KG1 (cell line): ENCODE measurements around the gene OSBPL8.
A peak's percentile ranks its signal among the peaks of the same experiment; 100 is the strongest.

ENCODE experiments used
- DNase-seq: peaks from one replicate; lab custom pipeline; 2025; lab: John Stamatoyannopoulos, UW

OSBPL8 gene

DNA sequence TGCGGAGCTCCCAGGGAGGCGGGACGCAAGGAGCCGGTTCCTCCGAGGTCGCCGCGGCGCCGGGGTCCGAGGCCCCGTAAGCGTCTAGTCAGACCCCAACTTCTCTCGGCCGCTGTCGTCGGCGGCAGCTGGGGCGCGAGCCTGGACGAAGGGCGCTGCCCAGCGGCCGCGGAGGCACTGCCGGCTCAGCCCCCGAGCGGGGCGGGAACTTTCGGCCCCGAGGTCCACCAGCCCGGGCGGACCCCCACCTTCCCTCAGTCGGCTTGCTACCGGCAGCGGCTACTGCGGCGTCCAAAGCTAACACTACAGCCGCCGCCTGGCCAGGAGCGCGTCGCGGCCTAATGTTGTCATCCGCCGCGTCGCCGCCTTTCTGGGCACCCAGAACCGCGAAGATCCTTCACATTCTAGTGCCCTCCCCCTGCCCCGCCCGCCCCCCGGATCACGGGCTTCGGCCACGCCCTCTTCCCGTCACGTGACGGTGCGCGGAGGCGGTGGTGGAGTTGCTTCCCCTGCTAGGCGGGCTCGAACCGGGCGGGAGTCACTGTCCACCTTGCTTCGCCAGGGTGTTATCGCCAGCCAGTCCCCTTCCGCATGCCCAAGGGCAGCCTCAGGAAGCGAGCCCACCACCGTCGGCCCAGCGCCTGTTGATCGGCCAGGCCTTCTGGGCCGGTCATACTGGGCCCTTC is at the start of gene OSBPL8:
Gene OSBPL8 (minus strand): TSS at position 372 of the 686 bp plus-strand sequence. CDS start 72,220 bp downstream, outside the sequence.
- DNase-seq = peak; percentile 81

GRCh38 chr12:76608070-76608469 is 48.5 kb upstream of the OSBPL8 start:
- DNase-seq = no peak

DNA sequence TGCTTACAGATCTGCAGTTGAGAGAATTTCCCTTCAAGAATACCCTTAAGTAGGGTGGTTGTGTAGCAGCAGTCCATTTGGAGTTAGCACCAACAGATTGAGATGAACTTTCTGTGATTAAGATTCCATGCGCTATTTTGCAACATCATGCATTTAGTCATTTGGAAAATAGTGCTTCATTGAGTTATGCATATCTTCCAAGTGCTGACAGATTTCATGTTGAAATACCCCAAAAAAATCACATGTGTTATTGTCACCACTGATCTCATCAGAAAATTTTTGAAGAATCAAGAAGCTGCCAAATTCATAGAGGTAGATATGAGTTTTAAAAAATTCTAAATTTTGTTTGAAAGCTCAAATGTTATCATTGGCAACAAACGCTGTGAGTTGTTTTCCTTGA is 35.5 kb upstream of the OSBPL8 start:
- no peak for DNase-seq

DNA sequence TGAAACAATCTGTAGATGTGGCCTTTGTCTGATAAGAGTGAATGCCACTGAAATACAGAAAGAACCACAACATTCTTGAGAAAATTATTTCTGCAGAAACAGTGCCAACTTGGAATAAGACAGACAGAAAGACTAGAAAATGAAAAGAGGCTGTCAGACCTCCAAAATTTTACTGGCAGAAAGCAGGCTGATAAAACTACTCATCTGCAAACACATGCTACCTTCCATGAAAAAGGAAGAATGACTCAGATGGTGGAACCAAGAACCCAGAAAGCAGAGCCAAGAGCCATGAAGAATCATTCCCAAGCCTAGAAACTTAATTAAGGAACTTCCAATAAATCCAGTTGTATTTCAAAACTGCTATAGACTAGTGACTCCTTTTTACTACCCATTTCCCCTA is 31.9 kb upstream of the OSBPL8 start:
- no peak for DNase-seq

DNA sequence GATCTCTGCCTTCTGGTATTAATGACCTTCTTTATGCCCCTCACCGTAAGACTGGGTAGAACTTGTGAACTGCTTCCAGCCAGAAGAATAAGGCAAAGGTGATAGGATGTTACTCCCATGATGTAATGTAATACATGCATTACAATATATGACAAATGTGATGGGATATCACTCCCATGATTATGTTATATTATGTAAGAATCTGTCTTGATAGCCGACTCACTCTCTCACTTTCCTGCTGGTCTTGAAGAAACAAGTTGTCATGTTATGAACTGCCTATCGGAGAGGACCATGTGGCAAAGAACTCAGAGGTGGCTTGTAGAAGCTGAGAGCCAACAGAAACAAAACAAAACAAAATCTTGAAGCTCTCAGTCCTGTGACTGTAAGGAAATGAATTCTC is 30.6 kb upstream of the OSBPL8 start:
- no peak for DNase-seq

DNA sequence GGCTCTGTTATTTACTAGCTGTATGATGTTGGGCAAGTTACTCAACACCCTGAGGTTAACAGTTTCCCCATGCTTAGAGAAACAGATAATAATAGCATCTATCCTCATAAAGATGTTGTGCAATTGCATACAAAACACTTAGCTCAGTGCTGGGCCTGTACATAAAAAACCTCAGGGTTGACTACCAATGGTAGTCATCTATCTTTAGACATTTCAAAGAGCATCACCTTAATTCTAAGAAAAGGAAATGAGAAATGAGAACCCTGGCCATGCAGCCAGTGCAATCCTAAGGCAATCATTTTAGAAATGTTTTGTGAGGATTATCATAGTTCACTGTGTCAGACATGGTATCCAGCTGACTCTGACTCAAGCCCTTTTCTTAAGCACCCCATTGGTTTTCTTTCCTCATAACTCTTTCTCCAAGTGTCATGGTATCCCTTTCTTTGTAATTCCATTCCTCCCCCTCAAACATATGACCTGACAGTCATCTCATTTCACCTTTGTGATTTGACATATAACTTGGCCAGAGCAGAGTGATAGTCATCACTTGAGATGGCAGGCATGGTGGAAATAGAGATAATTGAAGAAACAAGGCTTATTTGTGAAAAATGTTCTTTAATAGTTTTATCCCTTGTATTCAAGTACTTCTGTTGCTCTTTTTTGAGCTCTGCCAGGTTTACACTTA is 29.5 kb upstream of the OSBPL8 start:
- DNase-seq = peak; percentile 50

DNA sequence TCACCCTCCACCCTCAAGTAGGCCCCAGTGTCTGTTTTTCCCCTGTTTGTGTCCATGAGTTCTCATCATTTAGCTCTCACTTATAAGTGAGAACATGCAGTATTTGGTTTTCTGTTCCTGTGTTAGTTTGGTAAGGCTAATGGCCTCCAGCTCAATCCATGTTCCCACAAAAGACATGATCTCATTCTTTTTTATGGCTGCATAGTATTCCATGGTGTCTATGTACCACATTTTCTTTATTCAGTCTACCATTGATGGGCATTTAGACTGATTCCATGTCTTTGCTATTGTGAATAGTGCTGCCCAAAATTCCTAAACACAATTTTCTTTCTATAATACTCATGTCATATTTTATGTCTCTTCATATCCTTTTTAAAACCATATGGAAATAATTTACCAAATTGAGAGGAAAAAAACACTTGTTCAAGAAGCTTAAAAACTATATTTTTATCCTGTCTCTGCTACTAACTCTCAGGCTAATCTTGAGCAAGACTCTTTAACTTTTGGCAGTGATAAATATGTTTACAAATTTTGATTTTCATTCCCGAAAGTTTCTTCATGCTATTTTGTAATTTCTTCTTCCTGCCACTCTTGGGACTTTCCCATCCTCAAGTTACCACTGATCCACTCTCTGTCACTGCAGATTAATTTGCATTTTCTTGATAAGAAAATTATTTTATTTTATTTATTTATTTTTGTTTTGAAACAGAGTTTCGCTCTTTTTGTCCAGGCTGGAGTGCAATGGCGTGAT is 28.0 kb upstream of the OSBPL8 start:
- DNase-seq = no peak

GRCh38 chr12:76586764-76587395 is 27.3 kb upstream of the OSBPL8 start:
- DNase-seq = peak; percentile 73

DNA sequence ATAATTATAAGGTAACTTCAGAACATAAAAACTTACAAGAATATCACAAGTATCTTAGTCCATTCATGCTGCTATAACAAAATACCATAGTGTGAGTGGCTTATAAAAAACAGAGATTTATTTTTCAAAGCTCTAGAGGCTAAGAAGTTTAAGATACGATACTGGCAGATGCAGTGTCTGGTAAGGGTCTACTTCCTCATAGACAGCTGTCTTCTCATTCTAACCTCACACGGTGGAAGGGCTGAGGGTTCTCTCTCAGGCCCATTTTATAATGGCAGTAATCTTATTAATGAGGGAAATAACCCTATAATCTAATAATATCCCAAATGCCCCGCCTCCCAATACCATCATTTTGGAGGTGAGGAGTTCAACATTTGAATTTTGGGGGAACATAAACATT is 23.7 kb upstream of the OSBPL8 start:
- no peak for DNase-seq

DNA sequence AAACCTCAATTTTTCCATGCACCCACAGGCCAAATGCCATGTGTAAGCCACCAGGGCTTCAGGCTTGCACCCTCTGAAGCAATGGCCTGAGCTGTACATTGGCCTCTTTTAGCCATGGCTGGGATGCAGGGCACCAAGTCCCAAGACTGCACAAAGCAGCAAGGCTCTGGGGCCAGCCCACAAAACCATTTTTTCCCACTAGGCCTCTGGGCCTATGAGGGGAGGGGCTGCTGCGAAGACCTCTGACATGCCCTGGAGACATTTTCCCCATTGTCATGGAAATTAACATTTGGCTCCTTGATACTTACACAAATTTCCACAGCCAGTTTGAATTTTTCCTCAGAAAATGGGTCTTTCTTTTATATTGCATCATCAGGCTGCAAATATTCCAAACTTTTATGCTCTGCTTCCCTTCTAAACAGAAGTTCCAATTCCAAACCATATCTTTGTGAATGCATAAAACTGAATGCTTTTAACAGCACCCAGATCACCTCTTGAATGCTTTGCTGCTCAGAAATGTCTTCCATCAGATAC is 14.3 kb upstream of the OSBPL8 start:
- DNase-seq = no peak

GRCh38 chr12:76571256-76571655 is 11.7 kb upstream of the OSBPL8 start:
- DNase-seq = no peak

- DNase-seq = no peak
Observed at GRCh38 chr12:76569685-76570604, 10.4 kb upstream of the OSBPL8 start.

- DNase-seq = no peak
Observed at GRCh38 chr12:76568888-76569551, 9.4 kb upstream of the OSBPL8 start.

- no peak for DNase-seq
Observed at GRCh38 chr12:76568130-76568529, 8.6 kb upstream of the OSBPL8 start.

DNA sequence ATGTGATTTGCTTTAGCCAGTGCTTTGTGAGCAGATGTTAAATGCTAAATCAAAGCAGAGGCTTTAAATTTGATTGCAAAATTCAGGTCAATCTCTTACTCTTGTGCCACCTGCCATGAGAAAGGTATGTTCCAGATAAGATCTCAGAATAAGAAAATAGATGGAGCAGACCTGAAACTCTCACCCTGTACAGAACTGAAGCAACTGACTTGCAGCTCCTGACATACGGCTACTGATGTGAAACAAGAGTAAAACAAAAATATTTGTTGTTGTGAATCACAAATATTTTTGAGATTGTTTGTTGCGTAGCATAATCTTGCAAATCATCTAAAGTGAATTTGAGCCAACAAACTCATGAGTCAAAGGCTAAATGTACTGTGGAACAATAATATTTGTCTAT is 3.5 kb upstream of the OSBPL8 start:
- DNase-seq = no peak

GRCh38 chr12:76562130-76562529 is 2.6 kb upstream of the OSBPL8 start:
- no peak for DNase-seq

DNA sequence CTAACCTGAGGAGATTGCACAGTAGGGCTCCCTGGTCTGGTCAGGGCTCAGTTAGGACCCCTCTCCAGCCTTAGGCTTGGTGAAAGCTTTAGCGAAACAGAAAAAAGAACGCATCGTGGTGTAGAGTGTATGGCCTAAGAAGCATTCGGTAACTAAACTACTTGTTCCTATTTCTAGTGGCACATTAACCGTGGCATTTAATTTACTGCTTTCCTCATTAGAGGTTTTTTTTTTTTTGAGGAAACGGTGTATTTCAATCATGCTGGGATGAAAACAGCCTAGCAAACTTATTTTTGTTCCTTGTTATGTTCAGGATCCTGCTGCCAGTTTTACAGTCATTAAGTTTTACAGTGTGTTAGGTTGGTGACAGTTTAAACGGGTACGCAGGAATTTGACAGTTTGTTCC is 518 bp upstream of the OSBPL8 start:
- peak; percentile 81 for DNase-seq

GRCh38 chr12:76558684-76559399 is 729 bp downstream of the OSBPL8 start:
- peak; percentile 74 for DNase-seq

- DNase-seq = no peak
Observed at GRCh38 chr12:76556368-76556767, 3.2 kb downstream of the OSBPL8 start.

GRCh38 chr12:76555797-76556196 is 3.8 kb downstream of the OSBPL8 start:
- DNase-seq = no peak
